Endothelial cell of umbilical vein (primary cell): ENCODE measurements around the gene NFATC3. TPM values are rescaled to one million over a fixed set of nuclear protein-coding genes. Genes with fewer than 3 reads are reported as not detected.

Experiments
- BruUV-seq: library from RNA; stranded (reverse); fragments of 400-500 nt; replicated peaks from 2 replicates; lab custom pipeline; 2021; lab: Mats Ljungman, UMichigan
- CTCF ChIA-PET: fragments of 300-600, 350-600 bp; sonication (Branson Sonifier 250); formaldehyde crosslinking; loops from one replicate; lab custom pipeline; 2021; ENCODE audit warnings: antibody characterized with exemption, inconsistent platforms; lab: Charles Lee
- POLR2A ChIA-PET: fragments of 300-600, 350-600 bp; sonication (Branson Sonifier 250); formaldehyde crosslinking; loops from one replicate; lab custom pipeline; 2021; ENCODE audit warnings: antibody characterized with exemption, inconsistent platforms; lab: Charles Lee
- DNase-seq: peaks from one replicate; pipeline ENCODE4 v3.0.0-alpha.2; 2011; ENCODE audit warnings: low read depth, low spot score
- FAIRE-seq: peaks from 2 replicates; lab custom pipeline; 2011; peaks lifted over from hg19 to GRCh38; lab: Jason Lieb, UNC
- H2AFZ ChIP-seq: 2 replicates; pipeline ENCODE4 v1.6.0; 2012; ENCODE audit warnings: low read depth, low read length, control low read depth, inconsistent platforms
- H3K27ac ChIP-seq: 2 replicates; pipeline ENCODE4 v1.5.1; 2011; ENCODE audit warnings: low read depth, mild to moderate bottlenecking, control low read depth, low read length, moderate library complexity; ENCODE audit not compliant: insufficient read depth
- H3K27me3 ChIP-seq, 2 experiments: 2 replicates each; pipeline versions ENCODE4 v1.6.0 to v1.6.1; 2011; ENCODE audit warnings: low read length in 2 of 2, mixed read lengths in 1 of 2; ENCODE audit not compliant: control insufficient read depth in 2 of 2, insufficient read depth in 2 of 2
- H3K36me3 ChIP-seq, 2 experiments: 2 replicates in 1 of 2; 3 replicates in 1 of 2; pipeline ENCODE4 v1.5.1; 2011; ENCODE audit warnings: low read length in 2 of 2, mild to moderate bottlenecking in 1 of 2, moderate library complexity in 1 of 2; ENCODE audit not compliant: control insufficient read depth in 2 of 2, insufficient read depth in 2 of 2; ENCODE audit errors: extremely low read depth in 1 of 2
- H3K4me1 ChIP-seq: 3 replicates; pipeline ENCODE4 v1.5.1; 2011; ENCODE audit warnings: mild to moderate bottlenecking, low read length; ENCODE audit not compliant: control insufficient read depth, insufficient read depth; ENCODE audit errors: extremely low read depth
- H3K4me2 ChIP-seq: 2 replicates; pipeline ENCODE4 v1.6.1; 2011; ENCODE audit warnings: low read length, control low read depth, mixed read lengths; ENCODE audit not compliant: insufficient read depth
- H3K4me3 ChIP-seq, 3 experiments: fragments of 200-600 bp in 1 of 3; sonication (generic), shearing (Covaris generic) in 1 of 3; replicated peaks in 1 of 3; 2 replicates each; pipeline ENCODE4 v1.5.1; 2011 to 2016; ENCODE audit warnings: control low read depth in 3 of 3, low read length in 3 of 3, mild to moderate bottlenecking in 2 of 3, inconsistent platforms in 1 of 3, low read depth in 1 of 3, moderate library complexity in 1 of 3; ENCODE audit not compliant: insufficient read depth in 1 of 3
- H3K79me2 ChIP-seq: 2 replicates; pipeline ENCODE4 v1.6.0; 2012; ENCODE audit warnings: low read length, inconsistent platforms; ENCODE audit not compliant: control insufficient read depth, insufficient read depth
- H3K9ac ChIP-seq: replicated peaks from 2 replicates; pipeline ENCODE3; 2011; ENCODE audit warnings: low read length, control low read depth; ENCODE audit not compliant: insufficient read depth; ENCODE audit errors: extremely low read depth
- H3K9me1 ChIP-seq: replicated peaks from 3 replicates; pipeline ENCODE4 v1.6.0; 2011; ENCODE audit warnings: mild to moderate bottlenecking, low read length; ENCODE audit not compliant: control insufficient read depth, insufficient read depth; ENCODE audit errors: extremely low read depth
- H3K9me3 ChIP-seq: replicated peaks from 2 replicates; pipeline ENCODE4 v1.5.1; 2012; ENCODE audit warnings: low read length, inconsistent platforms; ENCODE audit not compliant: control insufficient read depth, insufficient read depth
- H4K20me1 ChIP-seq: replicated peaks from 2 replicates; pipeline ENCODE3; 2011; ENCODE audit warnings: mild to moderate bottlenecking, low read length; ENCODE audit not compliant: control insufficient read depth, insufficient read depth; ENCODE audit errors: extremely low read depth
- EZH2 ChIP-seq: IDR thresholded peaks from 2 replicates; pipeline ENCODE4 v1.6.1; 2012; ENCODE audit warnings: borderline replicate concordance, low read depth, mild to moderate bottlenecking, moderate library complexity, low read length, inconsistent platforms; ENCODE audit not compliant: severe bottlenecking
- FOS ChIP-seq: IDR thresholded peaks from 2 replicates; pipeline ENCODE4 v1.6.1; 2011; ENCODE audit warnings: mild to moderate bottlenecking, low read length, moderate library complexity, borderline replicate concordance; ENCODE audit not compliant: insufficient read depth
- GATA2 ChIP-seq: IDR thresholded peaks from 2 replicates; pipeline ENCODE4 v1.7.0; 2011; ENCODE audit warnings: low read depth, mild to moderate bottlenecking, moderate library complexity, mixed read lengths, low read length; ENCODE audit not compliant: insufficient read length, insufficient read depth
- JUN ChIP-seq: IDR thresholded peaks from 2 replicates; pipeline ENCODE4 v1.6.1; 2011; ENCODE audit warnings: borderline replicate concordance, low read depth; ENCODE audit not compliant: insufficient read length, insufficient read depth
- POLR2A ChIP-seq: IDR thresholded peaks from 2 replicates; pipeline ENCODE4 v1.6.1; 2012; ENCODE audit warnings: low read depth, mild to moderate bottlenecking, control low read depth, low read length
- POLR2AphosphoS5 ChIP-seq: IDR thresholded peaks from 2 replicates; pipeline ENCODE4 v1.6.1; 2012; ENCODE audit warnings: low read depth, mild to moderate bottlenecking, control low read depth, low read length, moderate library complexity; ENCODE audit not compliant: insufficient read depth
- dilution Hi-C: fragments of 300-500 bp; cut with MboI; formaldehyde crosslinking; loops from one replicate; pipeline ENCODE4 v1.15.0; 2019; ENCODE audit warnings: low sequenced_read_pairs; ENCODE audit not compliant: extremely low pct_ligation_motif_present
- intact Hi-C: fragments of 100-400 bp; cut with micrococcal nuclease; formaldehyde crosslinking; loops from one replicate; pipeline ENCODE4 v1.10.0; 2022
- polyA plus RNA-seq, 4 experiments: library from polyadenylated mRNA; depleted of rRNA in 3 of 4; stranded (reverse) in 3 of 4; unstranded in 1 of 4; fragments of >200 nt; gene quantifications; 2 replicates each; pipeline versions ENCODE4 v1.2.1 to v1.2.3, GENCODE V29; 2011 to 2012; ENCODE audit warnings: missing spikeins in 1 of 4
- total RNA-seq: library from RNA; stranded (reverse); gene quantifications from 2 replicates; pipeline ENCODE4 v1.2.3, GENCODE V29; 2021
- TF ChIP-seq, protein P1 (sequence below), 2 donors: IDR thresholded peaks; 1 replicate in 1 of 2; 2 replicates in 1 of 2; pipeline ENCODE4 v1.5.1; 2011; ENCODE audit warnings: low read length in 2 of 2, mild to moderate bottlenecking in 2 of 2, moderate library complexity in 2 of 2, control low read depth in 1 of 2, inconsistent platforms in 1 of 2, low read depth in 1 of 2; ENCODE audit not compliant: insufficient read depth in 1 of 2; ENCODE audit errors: extremely low read depth in 1 of 2
- TF ChIP-seq, protein P2 (sequence below): IDR thresholded peaks from 2 replicates; pipeline ENCODE4 v1.6.1; 2011; ENCODE audit not compliant: insufficient read depth, insufficient read length

The NFATC3 gene
- total and polyA plus RNA-seq, 2 donors (not counting 3 experiments of a cell fraction or from before 2014, with no cell fraction given) = 15.6 to 33.1 TPM

DNA sequence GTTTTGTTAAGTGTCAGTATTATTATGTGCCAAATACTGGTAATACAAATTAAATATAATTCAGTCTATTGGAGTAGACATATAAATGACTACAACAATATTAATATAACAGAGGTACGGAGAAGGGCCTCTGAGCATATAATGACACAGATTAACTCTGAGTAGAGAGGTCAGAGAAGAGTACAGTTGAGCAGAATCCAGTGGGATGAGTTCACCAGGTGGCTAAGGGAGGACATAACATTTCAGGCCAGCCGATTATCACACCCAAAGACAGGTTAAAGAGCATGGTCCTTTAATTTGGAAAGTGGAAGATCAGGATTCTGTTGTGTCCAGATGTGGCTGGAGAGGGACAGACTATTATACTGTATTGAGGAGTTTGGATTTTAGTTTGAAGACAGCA is 11.3 kb downstream of the NFATC3 start:
- dilution Hi-C loops = no loop called here
- POLR2A ChIA-PET = no interaction called here
- no peak for FAIRE-seq

More for the DNA sequence above, 11.3 kb downstream of the NFATC3 start:
- Histone ChIP-seq H3K27ac (no peak overlapping the region), H3K9me1 (no peaks in the 10 kb centered on the region), H3K4me1 (peaks cover 3% of the 10 kb centered on the region), H2AFZ (no peak overlapping the region), H3K4me2 (no peak overlapping the region), H3K9me3 (no peaks in the 10 kb centered on the region), H3K36me3 (no peaks in the 10 kb centered on the region), H3K4me3 (no peak overlapping the region), H4K20me1 (peaks cover 2% of the 10 kb centered on the region), H3K79me2 (peaks cover 82% of the 10 kb centered on the region), H3K27me3 (no peaks in the 10 kb centered on the region), H3K9ac (no peak overlapping the region)
- CTCF ChIA-PET = interaction anchor here (1.4 to 1.6 kb wide), 2 partner anchors 10 to 27 kb away, joined by 4 to 5 read pairs; no protein-coding TSS in a partner anchor
- TF ChIP-seq POLR2AphosphoS5 (no peak), POLR2A (no peak), GATA2 (no peak), FOS (no peak), JUN (no peak), EZH2 (no peak)
- TF ChIP-seq, protein P1, sequence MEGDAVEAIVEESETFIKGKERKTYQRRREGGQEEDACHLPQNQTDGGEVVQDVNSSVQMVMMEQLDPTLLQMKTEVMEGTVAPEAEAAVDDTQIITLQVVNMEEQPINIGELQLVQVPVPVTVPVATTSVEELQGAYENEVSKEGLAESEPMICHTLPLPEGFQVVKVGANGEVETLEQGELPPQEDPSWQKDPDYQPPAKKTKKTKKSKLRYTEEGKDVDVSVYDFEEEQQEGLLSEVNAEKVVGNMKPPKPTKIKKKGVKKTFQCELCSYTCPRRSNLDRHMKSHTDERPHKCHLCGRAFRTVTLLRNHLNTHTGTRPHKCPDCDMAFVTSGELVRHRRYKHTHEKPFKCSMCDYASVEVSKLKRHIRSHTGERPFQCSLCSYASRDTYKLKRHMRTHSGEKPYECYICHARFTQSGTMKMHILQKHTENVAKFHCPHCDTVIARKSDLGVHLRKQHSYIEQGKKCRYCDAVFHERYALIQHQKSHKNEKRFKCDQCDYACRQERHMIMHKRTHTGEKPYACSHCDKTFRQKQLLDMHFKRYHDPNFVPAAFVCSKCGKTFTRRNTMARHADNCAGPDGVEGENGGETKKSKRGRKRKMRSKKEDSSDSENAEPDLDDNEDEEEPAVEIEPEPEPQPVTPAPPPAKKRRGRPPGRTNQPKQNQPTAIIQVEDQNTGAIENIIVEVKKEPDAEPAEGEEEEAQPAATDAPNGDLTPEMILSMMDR (IDR thresholded peaks at IDR 0.05; ENCODE audit: extremely low read depth in 1 of 2, insufficient read depth in 1 of 2, low read depth in 1 of 2, low read length in 2 of 2) = no peak
- TF ChIP-seq, protein P2, sequence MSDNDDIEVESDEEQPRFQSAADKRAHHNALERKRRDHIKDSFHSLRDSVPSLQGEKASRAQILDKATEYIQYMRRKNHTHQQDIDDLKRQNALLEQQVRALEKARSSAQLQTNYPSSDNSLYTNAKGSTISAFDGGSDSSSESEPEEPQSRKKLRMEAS = no peak
- no peak for DNase-seq
- BruUV-seq = no TSS peak
- intact Hi-C loops = no loop called here
